PC-9 (cell line): ENCODE measurements around the gene GULP1.

ENCODE experiments used
- EZH2 ChIP-seq: fragments of 200-600 bp; sonication (generic); IDR thresholded peaks from 2 replicates; pipeline ENCODE4 v1.8.0; 2017; ENCODE audit warnings: antibody characterized with exemption, low read depth
- TF ChIP-seq, protein P1 (sequence below): fragments of 200-600 bp; sonication (generic); conservative IDR thresholded peaks from 2 replicates; pipeline ENCODE4 v1.6.1; 2017; ENCODE audit warnings: mixed run types, antibody characterized with exemption, mild to moderate bottlenecking, moderate library complexity

DNA sequence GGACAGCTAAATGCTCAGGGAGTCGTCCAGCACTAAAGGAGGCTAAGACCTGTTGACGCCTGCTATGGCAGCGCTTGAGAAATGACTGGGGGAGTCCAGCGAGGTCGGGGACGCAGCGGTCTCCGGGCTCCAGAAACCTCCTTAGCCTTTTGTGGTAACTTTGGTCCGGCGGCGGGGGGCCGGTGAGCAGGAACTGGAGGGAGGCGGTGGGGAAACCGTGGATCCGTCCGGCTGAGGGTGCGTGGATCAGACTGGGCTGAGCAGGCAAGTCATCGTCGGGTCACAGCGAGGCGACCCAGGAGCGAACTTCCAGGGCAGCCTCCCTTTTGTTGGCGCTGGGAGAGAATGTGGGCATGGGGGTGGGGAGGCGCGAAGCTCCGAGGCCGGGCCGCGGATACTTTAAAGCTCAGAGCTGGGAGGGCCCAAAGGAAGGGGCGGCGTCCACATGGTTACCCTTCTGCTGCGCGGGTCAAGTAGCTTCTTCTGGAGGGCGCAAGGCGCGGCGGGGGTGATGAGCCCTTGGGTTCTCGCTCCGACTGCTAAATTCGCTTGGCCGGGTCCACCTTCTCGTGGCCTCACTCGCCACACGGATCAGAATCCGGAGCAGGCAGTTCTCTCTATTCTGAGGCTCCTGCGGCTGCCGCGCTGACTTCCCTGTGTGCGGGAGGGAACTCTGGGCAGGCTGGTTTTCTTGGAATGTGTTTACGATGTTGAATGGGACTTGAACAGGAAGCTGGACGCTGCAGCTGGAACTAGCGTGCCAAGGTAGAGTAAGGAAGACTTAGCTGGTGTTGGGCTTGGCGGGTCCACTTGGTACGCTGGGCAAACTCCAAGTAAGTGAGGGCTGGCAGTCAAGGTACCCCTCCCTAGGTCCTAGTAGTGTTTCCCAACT, 920 bp downstream of the GULP1 start:
- TF ChIP-seq, protein P1, sequence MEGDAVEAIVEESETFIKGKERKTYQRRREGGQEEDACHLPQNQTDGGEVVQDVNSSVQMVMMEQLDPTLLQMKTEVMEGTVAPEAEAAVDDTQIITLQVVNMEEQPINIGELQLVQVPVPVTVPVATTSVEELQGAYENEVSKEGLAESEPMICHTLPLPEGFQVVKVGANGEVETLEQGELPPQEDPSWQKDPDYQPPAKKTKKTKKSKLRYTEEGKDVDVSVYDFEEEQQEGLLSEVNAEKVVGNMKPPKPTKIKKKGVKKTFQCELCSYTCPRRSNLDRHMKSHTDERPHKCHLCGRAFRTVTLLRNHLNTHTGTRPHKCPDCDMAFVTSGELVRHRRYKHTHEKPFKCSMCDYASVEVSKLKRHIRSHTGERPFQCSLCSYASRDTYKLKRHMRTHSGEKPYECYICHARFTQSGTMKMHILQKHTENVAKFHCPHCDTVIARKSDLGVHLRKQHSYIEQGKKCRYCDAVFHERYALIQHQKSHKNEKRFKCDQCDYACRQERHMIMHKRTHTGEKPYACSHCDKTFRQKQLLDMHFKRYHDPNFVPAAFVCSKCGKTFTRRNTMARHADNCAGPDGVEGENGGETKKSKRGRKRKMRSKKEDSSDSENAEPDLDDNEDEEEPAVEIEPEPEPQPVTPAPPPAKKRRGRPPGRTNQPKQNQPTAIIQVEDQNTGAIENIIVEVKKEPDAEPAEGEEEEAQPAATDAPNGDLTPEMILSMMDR, result no peak
- TF ChIP-seq EZH2, result no peak
